ENCODE data around the gene CDC42BPB.
"Not testable (repeated sequence)": the region's sequence is repeated elsewhere in the genome, so short reads cannot be mapped to it uniquely, and the experiment has no call there.

Gene CDC42BPB

GRCh38 chr14:103033681-103034096 lies 23.7 kb downstream of the CDC42BPB start:
- DNase-seq: no peak

- DNase-seq: no peak
Measured at GRCh38 chr14:103031956-103032355, 25.4 kb downstream of the CDC42BPB start.

GRCh38 chr14:103031566-103031911 lies 25.8 kb downstream of the CDC42BPB start:
- DNase-seq: no peak

DNA sequence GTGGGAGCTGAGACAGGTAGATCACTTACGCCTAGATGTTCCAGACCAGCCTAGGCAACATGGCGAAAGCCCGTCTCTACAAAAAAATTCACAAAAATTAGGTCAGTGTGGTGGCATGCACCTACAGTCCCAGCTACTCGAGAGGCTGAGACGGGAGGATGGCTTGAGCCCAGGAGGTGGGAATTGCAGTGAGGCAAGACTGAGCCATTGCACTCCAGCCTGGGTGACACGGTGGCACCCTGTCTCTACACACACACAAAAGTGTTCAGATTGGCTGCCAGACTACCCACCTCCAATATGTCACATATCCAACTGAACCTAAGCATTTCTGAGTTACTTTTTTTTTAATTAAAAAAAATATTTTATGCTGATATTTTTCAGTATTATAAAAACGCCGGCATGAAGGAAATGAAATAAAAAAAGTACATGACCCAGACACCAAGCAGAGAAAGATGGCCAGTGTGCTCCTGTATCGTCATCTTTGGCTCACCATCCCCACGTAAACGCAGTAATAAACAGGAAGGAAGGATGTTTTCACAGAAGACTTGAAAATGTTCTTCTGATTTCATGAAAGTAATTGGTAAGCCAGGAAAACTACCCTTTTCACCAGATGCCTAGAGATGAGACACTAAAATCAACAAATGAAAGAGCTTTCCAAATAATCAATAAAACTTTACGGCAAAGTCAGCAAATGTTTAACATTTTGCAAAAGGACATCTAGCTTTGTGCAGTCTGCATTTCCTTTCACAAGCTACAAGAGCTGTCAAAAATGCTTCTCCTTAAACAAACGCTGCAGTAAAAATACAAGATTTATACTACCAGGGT lies 26.4 kb downstream of the CDC42BPB start:
- no peak for DNase-seq

GRCh38 chr14:103029936-103030335 lies 27.4 kb downstream of the CDC42BPB start:
- DNase-seq: no peak

GRCh38 chr14:103028772-103029171 lies 28.6 kb downstream of the CDC42BPB start:
- DNase-seq: no peak

- no peak for DNase-seq
Measured at GRCh38 chr14:103028161-103028767, 29.1 kb downstream of the CDC42BPB start.

GRCh38 chr14:103027451-103027850 lies 29.9 kb downstream of the CDC42BPB start:
- DNase-seq: no peak

GRCh38 chr14:103026988-103027387 lies 30.4 kb downstream of the CDC42BPB start:
- DNase-seq: no peak

DNA sequence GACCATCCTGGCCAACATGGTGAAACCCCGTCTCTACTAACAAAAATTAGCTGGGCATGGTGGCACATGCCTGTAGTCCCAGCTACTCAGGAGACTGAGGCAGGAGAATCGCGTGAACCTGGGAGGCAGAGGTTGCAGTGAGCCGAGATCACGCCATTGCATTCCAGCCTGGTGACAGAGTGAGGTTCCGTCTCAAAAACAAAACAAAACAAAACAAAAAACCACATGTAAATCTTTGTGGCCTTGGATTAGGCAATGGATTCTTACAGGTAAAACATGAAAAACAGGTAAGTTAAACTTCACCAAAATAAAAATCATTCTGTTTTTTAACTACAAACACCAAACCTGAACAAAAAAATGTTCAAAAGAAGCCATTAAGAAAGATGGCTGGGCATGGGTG lies 31.2 kb downstream of the CDC42BPB start:
- not testable (repeated sequence) for DNase-seq

DNA sequence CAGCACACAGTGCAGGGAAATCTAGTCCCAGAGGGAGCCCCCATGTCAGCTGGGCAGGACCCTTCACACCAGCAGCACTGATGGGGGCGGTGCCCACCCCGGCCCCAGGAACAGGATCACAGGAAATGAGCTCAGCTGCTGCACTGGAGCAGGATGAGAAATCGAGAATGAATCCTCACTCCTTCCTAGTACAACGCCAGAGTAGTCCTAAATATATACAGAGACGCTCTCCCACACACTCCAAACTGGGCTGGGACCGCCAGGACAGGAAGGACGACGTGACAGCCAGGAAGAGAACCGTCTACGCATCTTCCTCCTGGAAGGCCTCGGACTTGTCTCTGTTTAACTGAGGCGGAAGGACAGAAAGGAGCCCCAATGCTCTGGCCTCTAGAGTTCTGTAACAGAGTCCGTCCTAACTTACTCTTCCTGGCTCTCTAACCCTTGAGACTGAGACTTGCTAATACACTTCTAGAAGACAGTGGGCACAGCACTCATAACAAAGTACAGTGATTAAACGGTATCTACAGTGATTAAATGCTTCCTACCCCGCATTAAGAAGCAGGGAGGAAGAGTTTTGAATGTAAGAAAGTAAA lies 33.4 kb downstream of the CDC42BPB start:
- DNase-seq: no peak

DNA sequence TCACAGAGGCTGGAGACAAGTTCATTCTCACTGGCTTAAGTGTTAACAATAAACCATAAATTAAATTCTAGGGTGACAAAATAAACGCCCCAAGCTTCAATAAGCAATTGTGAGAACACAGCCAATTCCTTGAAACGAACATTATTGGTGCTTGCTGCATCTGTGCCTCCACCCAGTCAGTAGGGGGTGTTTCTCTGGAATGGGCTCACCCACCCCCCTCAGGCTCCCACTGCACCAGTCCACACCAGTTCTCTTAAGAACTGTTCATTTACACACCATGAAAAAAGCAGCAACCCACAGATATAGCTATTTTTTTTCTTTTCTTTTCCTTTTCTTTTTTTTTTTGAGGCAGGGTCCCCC lies 34.7 kb downstream of the CDC42BPB start:
- DNase-seq: no peak

DNA sequence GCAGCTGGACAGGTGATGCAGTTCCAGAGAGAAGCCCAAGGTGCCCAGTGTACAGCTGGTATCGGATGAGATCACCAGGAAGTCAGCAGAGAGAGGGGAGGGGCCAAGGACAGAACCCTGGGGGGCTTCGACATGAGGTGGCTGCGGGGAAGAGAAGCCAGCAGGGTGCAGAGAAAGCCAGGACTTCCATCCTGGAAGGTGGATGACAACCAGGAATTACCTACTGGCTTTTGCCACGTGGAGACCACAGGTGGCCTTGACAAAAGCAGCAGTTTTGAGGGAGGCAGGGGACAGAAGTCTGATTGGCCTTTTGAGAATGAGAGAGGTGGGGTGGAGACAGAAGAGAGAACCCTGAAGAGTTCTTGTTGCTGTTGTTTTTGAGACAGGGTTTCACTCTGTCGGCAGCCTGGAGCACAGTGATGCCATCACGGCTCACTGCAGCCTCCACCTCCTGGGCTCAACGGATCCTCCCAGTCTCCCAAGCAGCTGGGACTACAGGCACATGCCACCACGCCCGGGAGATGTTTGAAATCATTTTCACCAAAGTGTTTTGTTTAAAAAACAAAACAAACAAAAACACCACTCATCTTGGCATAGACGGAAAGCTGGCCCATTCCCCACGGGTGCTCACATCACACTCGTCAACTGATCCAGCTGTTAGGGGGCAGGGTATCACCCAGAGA lies 35.2 kb downstream of the CDC42BPB start:
- no peak for DNase-seq

- DNase-seq: no peak
Measured at GRCh38 chr14:103021684-103022001, 35.7 kb downstream of the CDC42BPB start.

- DNase-seq: no peak
Measured at GRCh38 chr14:103020271-103021170, 36.8 kb downstream of the CDC42BPB start.

- no peak for DNase-seq
Measured at GRCh38 chr14:103019826-103020225, 37.5 kb downstream of the CDC42BPB start.

DNA sequence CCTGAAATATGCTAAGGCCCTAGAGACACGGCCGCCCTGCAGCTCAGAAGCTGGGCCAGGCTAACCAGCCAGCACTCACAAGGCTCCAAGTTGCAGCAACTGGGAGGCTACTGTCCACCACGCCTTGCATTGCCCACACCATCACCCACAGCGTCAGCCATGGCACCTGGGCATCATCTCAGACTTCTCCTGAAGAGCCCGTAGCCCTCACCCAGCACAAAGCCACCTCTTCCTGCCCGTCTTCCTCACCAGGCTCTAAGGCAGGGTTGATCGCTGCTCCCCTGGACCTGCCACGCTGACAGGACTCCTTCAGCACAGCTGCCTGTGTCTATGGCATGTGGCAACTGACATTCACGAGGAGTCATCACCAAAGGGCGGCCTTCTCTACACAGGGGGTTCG lies 38.1 kb downstream of the CDC42BPB start:
- no peak for DNase-seq

DNA sequence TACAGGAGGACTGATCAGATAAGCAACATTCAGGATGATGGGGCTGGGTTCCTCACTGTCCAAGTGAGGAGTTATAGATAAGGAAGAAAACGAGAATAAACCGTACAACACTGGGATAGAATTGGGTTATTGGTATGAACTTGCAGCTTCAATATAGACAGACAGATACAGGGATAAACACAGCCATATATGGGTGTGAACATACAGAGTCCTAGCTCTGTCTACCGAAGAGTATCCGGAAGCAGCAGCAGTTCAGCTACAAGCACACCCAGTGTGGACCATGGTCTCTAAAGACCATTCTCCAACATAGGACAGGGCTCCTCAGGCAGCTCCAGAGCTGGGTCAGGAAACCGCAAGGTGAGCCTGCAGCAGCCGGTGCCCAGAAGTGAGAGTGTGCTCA lies 40.8 kb downstream of the CDC42BPB start:
- no peak for DNase-seq

DNA sequence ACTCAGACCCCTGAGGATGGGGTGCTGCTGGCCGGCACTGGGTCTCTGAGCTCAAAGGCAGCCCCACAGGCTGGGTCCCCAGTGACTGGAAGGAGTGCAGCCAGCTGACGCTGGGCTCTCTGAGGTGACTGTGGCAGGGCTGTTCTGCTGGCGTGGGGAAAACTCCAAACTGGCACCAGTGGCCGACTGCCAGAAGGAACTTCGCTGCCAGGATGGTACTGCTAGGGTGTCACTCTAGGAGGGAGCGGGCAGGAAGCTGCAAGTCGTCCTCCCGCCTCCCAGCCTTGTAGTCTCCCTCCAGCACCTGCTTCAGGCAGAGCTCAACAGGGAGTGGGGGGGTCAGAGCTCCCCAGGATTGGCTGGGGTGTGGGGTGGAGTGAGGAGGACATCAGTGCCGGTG lies 41.3 kb downstream of the CDC42BPB start:
- no peak for DNase-seq

GRCh38 chr14:103015426-103015825 lies 41.9 kb downstream of the CDC42BPB start:
- DNase-seq: no peak

GRCh38 chr14:103014466-103015228 lies 42.7 kb downstream of the CDC42BPB start:
- DNase-seq: no peak

- DNase-seq: no peak
Measured at GRCh38 chr14:103013028-103013427, 44.3 kb downstream of the CDC42BPB start.
